NCI-H128 (cell line): ENCODE data around the gene GAP43.
"Not testable (repeated sequence)": the region's sequence is repeated elsewhere in the genome, so short reads cannot be mapped to it uniquely, and the experiment has no call there.

Experiments
- DNase-seq: peaks from one replicate; lab custom pipeline; 2025; ENCODE audit not compliant: unreplicated experiment; lab: John Stamatoyannopoulos, UW

GAP43 gene

GRCh38 chr3:115695090-115695489, 71.8 kb downstream of the GAP43 start:
- DNase-seq, result no peak

GRCh38 chr3:115697263-115698053, 74.1 kb downstream of the GAP43 start:
- DNase-seq, result no peak

GRCh38 chr3:115698851-115699591, 75.7 kb downstream of the GAP43 start:
- peak; percentile 17 for DNase-seq

- no peak for DNase-seq
Observed at GRCh38 chr3:115699706-115700105, 76.4 kb downstream of the GAP43 start.

GRCh38 chr3:115702598-115702997, 79.3 kb downstream of the GAP43 start:
- DNase-seq, result no peak

GRCh38 chr3:115704661-115705338, 81.5 kb downstream of the GAP43 start:
- no peak for DNase-seq

- DNase-seq, result no peak
Observed at GRCh38 chr3:115706311-115706829, 83.1 kb downstream of the GAP43 start.

GRCh38 chr3:115708540-115708939, 85.2 kb downstream of the GAP43 start:
- no peak for DNase-seq

- DNase-seq, result no peak
Observed at GRCh38 chr3:115709093-115709492, 85.8 kb downstream of the GAP43 start.

GRCh38 chr3:115709931-115710330, 86.6 kb downstream of the GAP43 start:
- no peak for DNase-seq

GRCh38 chr3:115710799-115711198, 87.5 kb downstream of the GAP43 start:
- DNase-seq, result no peak

GRCh38 chr3:115712871-115713270, 89.6 kb downstream of the GAP43 start:
- DNase-seq, result no peak

- peak; percentile 95 for DNase-seq
Observed at GRCh38 chr3:115713284-115713683, 90.0 kb downstream of the GAP43 start.

- DNase-seq, result no peak
Observed at GRCh38 chr3:115715241-115715745, 92.0 kb downstream of the GAP43 start.

- DNase-seq, result no peak
Observed at GRCh38 chr3:115720983-115721382, 97.7 kb downstream of the GAP43 start.

GRCh38 chr3:115725800-115726199, 102.5 kb downstream of the GAP43 start:
- no peak for DNase-seq

- DNase-seq, result no peak
Observed at GRCh38 chr3:115727135-115727534, 103.8 kb downstream of the GAP43 start.

GRCh38 chr3:115728013-115728412, 104.7 kb downstream of the GAP43 start:
- DNase-seq, result no peak

- DNase-seq, result not testable (repeated sequence)
Observed at GRCh38 chr3:115736341-115736740, 113.0 kb downstream of the GAP43 start.

GRCh38 chr3:115741650-115742049, 118.3 kb downstream of the GAP43 start:
- no peak for DNase-seq

- DNase-seq, result not testable (repeated sequence)
Observed at GRCh38 chr3:115744516-115744915, 121.2 kb downstream of the GAP43 start.
